Gastrocnemius medialis (tissue), 4 donors: ENCODE data around the gene NTPCR. TPM values are rescaled to one million over a fixed set of nuclear protein-coding genes. Genes with fewer than 3 reads are reported as not detected.

Experiments
- ATAC-seq, 2 donors: fragments of 150-250 bp; one replicate each; pipeline ENCODE4 v1.9.1; 2016
- DNase-seq, 2 donors: peaks; one replicate each; pipeline ENCODE4 v3.0.0-alpha.2; 2019
- H3K27ac ChIP-seq, 4 donors: fragments of 200-600 bp; sonication (generic); 1 replicate in 1 of 4; 2 replicates in 3 of 4; pipeline ENCODE4 v1.5.1; 2016 to 2018; ENCODE audit warnings: mild to moderate bottlenecking in 2 of 4, moderate library complexity in 1 of 4
- H3K27me3 ChIP-seq, 3 donors: fragments of 200-600 bp; sonication (generic) in 2 of 3; 1 replicate in 1 of 3; 2 replicates in 2 of 3; pipeline versions ENCODE4 v1.5.1 to v1.6.0; 2016 to 2019; ENCODE audit warnings: mild to moderate bottlenecking in 1 of 3, moderate library complexity in 1 of 3
- H3K36me3 ChIP-seq, 2 donors: fragments of 200-600 bp; sonication (generic) in 1 of 2; one replicate each; pipeline ENCODE4 v1.5.1; 2017 to 2018
- H3K4me1 ChIP-seq, 2 donors: fragments of 200-600 bp; sonication (generic) in 1 of 2; one replicate each; pipeline ENCODE4 v1.5.1; 2016 to 2017; ENCODE audit warnings: mild to moderate bottlenecking in 2 of 2
- H3K4me3 ChIP-seq, 4 donors: fragments of 200-600 bp; sonication (generic) in 3 of 4; 1 replicate in 1 of 4; 2 replicates in 3 of 4; pipeline ENCODE4 v1.5.1; 2016 to 2019; ENCODE audit warnings: mild to moderate bottlenecking in 2 of 4
- H3K9me3 ChIP-seq, 3 donors: fragments of 200-600 bp; sonication (generic) in 2 of 3; 1 replicate in 1 of 3; 2 replicates in 2 of 3; pipeline ENCODE4 v1.5.1; 2016 to 2019
- CTCF ChIP-seq, 5 experiments: fragments of 450-650 bp in 3 of 5; fragments of 200-600 bp in 2 of 5; sonication (generic) in 2 of 5; IDR thresholded peaks in 4 of 5; conservative IDR thresholded peaks in 1 of 5; 1 replicate in 4 of 5; 2 replicates in 1 of 5; pipeline ENCODE4 v1.5.1; 2016 to 2019; ENCODE audit warnings: antibody characterized with exemption in 5 of 5, mild to moderate bottlenecking in 3 of 5, moderate library complexity in 3 of 5
- POLR2A ChIP-seq, 2 donors: fragments of 450-650 bp; IDR thresholded peaks; one replicate each; pipeline ENCODE4 v1.6.1; 2017; ENCODE audit warnings: antibody characterized with exemption in 2 of 2, mild to moderate bottlenecking in 2 of 2, moderate library complexity in 2 of 2
- in situ Hi-C, 4 donors: fragments of 200-750 bp; cut with MboI; loops; one replicate each; pipeline versions ENCODE4 v1.15.0 to v1.8.0; 2017; ENCODE audit warnings: low sequenced_read_pairs in 4 of 4
- intact Hi-C: fragments of 100-400 bp; cut with DNase I; formaldehyde crosslinking; loops from one replicate; pipeline ENCODE4 v1.15.1; 2023; ENCODE audit warnings: low total_unique reads
- total RNA-seq, 4 donors: library from RNA; depleted of rRNA; stranded (reverse); fragments of >200 nt; gene quantifications; one replicate each; pipeline versions ENCODE4 v1.1.0 to v1.2.3, GENCODE V29; 2016

NTPCR gene
- total RNA-seq, 4 donors from 2014 or later, result 20.5 to 33.7 (median 24.2) TPM

DNA sequence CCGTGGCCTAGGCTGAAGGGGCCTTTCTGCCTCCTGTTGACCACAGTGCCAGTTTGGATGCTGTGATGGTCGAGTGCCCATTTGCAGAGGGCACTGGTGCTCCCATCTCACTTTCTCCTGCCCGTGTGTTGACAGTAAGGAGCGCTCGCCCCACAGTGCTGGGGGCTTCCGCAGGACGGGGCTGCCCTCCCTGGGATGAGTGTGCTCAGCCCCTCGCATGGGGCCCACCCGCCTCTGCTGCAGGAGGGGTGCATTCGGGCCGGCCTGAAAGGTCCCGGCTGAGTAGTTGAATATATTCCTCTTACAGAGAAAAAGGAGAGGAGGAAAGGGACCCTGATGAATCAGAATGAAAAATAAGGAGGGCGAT is 37.3 kb downstream of the NTPCR start:
- no peak for TF ChIP-seq CTCF (IDR thresholded peaks at IDR 0.05 in 4 of 5, conservative IDR thresholded peaks at IDR 0.05 in 1 of 5)
- TF ChIP-seq POLR2A (IDR thresholded peaks at IDR 0.05), result no peak
- Histone ChIP-seq H3K27ac (no peak overlapping the region), H3K4me3 (no peak overlapping the region), H3K4me1 (peaks cover 3 to 6% of the 10 kb centered on the region in 2 donors), H3K27me3 (no peaks in the 10 kb centered on the region), H3K9me3 (no peaks in the 10 kb centered on the region), H3K36me3 (no peaks in the 10 kb centered on the region)
- DNase-seq (no peak), ATAC-seq (no peak)
- in situ Hi-C loops, result no loop called here
- intact Hi-C loops, result no loop called here

DNA sequence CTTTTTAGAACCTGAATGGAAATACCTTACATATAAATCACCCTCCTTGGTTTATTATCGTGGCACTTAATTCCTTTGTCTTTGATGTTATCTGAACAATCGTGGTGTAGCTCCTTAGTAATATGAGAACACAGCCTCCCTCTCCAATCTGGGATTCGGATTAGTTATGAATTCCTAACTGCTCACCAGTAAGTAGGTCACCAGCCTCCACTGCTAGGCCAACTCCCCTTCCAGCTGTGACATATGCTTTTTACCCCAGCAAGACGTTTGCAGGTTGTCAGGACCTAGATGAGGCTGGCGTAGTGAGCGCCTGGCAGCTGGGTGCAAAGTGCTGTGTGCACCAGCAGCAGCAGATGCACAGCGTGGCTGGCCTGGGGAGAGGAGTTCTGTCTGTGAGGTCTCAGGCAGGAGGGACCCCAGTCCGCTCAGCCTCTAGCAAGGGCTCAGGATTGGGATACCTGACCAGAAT is 38.2 kb downstream of the NTPCR start:
- H3K27me3 ChIP-seq, result no peaks in the 10 kb centered on the region
- in situ Hi-C loops (no loop called here), intact Hi-C loops (no loop called here)
- H3K4me1 ChIP-seq, result peaks cover 0 to 5% of the 10 kb centered on the region in 2 donors
- no peaks in the 10 kb centered on the region for H3K36me3 ChIP-seq
- ATAC-seq (no peak), DNase-seq (no peak)
- TF ChIP-seq POLR2A (IDR thresholded peaks at IDR 0.05) (no peak), CTCF (IDR thresholded peaks at IDR 0.05 in 4 of 5, conservative IDR thresholded peaks at IDR 0.05 in 1 of 5) (no peak)
- H3K4me3 ChIP-seq, result no peak overlapping the region
- H3K9me3 ChIP-seq, result no peaks in the 10 kb centered on the region
- H3K27ac ChIP-seq, result no peak overlapping the region

DNA sequence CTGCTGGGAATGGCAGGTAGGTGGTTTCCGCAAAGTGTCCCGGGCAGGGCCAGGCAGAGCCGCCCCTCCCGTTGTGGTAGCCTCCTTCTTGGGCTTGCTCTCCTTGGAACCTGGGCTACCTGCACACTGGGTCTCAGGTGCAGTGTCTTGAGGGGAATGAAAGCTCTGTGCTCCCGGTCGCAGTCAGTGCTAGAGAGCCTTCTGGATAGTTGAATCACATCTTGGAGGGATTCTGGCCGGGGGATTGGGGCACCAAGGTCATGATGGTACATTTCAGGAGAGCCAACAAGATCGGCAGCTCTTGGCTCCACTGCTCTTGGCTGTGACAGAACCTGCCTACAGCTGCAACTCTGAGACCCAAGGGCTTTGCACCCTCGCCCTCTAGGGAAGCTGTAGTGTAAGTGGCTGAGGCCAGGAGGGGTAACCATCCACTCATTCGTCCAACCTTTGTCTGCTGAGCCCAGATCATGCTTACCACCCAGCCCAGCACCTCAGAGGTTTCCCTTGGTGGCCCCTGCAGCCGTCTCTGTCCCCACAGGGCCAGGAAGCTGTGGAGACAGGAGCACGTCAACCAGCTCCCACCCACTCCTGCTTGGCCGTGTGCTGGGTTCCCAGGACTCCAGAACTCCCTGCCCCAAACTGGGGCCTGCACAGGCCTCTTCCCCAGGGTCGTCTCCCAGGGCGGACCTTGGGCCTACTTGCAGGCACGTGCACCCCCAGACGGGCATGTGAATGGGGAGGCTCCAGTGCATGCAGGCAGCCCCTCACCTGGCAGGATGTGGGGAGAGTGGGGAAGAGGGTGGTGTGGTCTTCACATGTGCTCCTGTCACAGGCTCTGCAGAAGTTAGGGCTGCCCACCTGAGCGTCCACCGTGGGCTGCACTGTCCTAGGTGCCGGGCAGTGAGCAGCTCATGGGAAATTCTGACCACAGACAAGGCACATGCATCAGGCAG is 40.0 kb downstream of the NTPCR start:
- H3K27me3 ChIP-seq, result no peaks in the 10 kb centered on the region
- no peaks in the 10 kb centered on the region for H3K36me3 ChIP-seq
- TF ChIP-seq POLR2A (IDR thresholded peaks at IDR 0.05) (no peak), CTCF (IDR thresholded peaks at IDR 0.05 in 4 of 5, conservative IDR thresholded peaks at IDR 0.05 in 1 of 5) (no peak)
- H3K4me1 ChIP-seq, result peaks cover 0 to 5% of the 10 kb centered on the region in 2 donors
- in situ Hi-C loops, result no loop called here
- ATAC-seq (no peak), DNase-seq (no peak)
- no peak overlapping the region for H3K27ac ChIP-seq
- no peaks in the 10 kb centered on the region for H3K9me3 ChIP-seq
- intact Hi-C loops, result no loop called here
- H3K4me3 ChIP-seq, result no peak overlapping the region

DNA sequence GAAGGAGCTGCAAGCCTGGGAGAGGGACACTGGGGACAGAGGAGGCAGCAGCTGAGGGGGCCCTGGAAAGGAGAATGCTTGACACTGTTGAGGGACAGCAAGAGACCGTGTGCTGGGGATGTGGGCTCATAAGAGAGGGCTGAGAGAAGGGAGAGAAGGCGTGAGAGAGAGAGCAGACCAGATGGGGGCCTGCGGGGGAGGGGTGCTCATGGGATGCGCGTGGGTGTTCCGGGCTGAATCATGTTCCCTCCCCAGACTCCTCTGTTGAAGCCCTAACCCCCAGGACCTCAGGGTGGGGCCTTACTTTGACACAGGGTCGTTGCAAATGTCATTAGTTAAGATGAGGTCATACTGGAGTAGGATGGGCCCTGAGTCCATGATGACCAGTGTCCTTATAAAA is 40.8 kb downstream of the NTPCR start:
- ATAC-seq, result no peak

More for the DNA sequence above, 40.8 kb downstream of the NTPCR start:
- Histone ChIP-seq H3K4me3 (no peak overlapping the region), H3K27me3 (no peaks in the 10 kb centered on the region), H3K27ac (no peak overlapping the region), H3K9me3 (no peaks in the 10 kb centered on the region), H3K4me1 (peaks cover 0 to 5% of the 10 kb centered on the region in 2 donors), H3K36me3 (no peaks in the 10 kb centered on the region)
- TF ChIP-seq POLR2A (IDR thresholded peaks at IDR 0.05) (no peak), CTCF (IDR thresholded peaks at IDR 0.05 in 4 of 5, conservative IDR thresholded peaks at IDR 0.05 in 1 of 5) (no peak)
- intact Hi-C loops (no loop called here), in situ Hi-C loops (no loop called here)
- no peak for DNase-seq
